Measurements from ENCODE around the gene C1orf167.

Gene C1orf167

GRCh38 chr1:11761988-11762406 lies at the start of gene C1orf167:
Gene C1orf167 (plus strand): TSS chr1:11762193. CDS start chr1:11764401, 2,208 bp downstream.
- TF ChIP-seq JUND (IDR thresholded peaks at IDR 0.05; ENCODE audit: low read depth) = no peak
- in situ Hi-C loops (cut with HindIII; ENCODE audit: low pct_unique_long_range_greater_than_20kb, low sequenced_read_pairs) = no loop called here
- DNase-seq (ENCODE audit: low read depth in 1 of 2, low spot score in 1 of 2) = peak in 1 of 2 experiments; percentile 68

GRCh38 chr1:11712285-11712684 lies 49.7 kb upstream of the C1orf167 start:
- no peak for TF ChIP-seq JUND (IDR thresholded peaks at IDR 0.05; ENCODE audit: low read depth)
- no peak for DNase-seq (ENCODE audit: low read depth in 1 of 2, low spot score in 1 of 2)
- in situ Hi-C loops (cut with HindIII; ENCODE audit: low pct_unique_long_range_greater_than_20kb, low sequenced_read_pairs) = no loop called here

GRCh38 chr1:11713095-11713494 lies 48.9 kb upstream of the C1orf167 start:
- no peak for TF ChIP-seq JUND (IDR thresholded peaks at IDR 0.05; ENCODE audit: low read depth)
- in situ Hi-C loops (cut with HindIII; ENCODE audit: low pct_unique_long_range_greater_than_20kb, low sequenced_read_pairs) = no loop called here
- DNase-seq (ENCODE audit: low read depth in 1 of 2, low spot score in 1 of 2) = no peak

GRCh38 chr1:11714831-11715575 lies 47.0 kb upstream of the C1orf167 start:
- in situ Hi-C loops (cut with HindIII; ENCODE audit: low pct_unique_long_range_greater_than_20kb, low sequenced_read_pairs) = no loop called here
- TF ChIP-seq JUND (IDR thresholded peaks at IDR 0.05; ENCODE audit: low read depth) = no peak
- no peak for DNase-seq (ENCODE audit: low read depth in 1 of 2, low spot score in 1 of 2)

GRCh38 chr1:11719313-11720032 lies 42.5 kb upstream of the C1orf167 start:
- in situ Hi-C loops (cut with HindIII; ENCODE audit: low pct_unique_long_range_greater_than_20kb, low sequenced_read_pairs) = no loop called here
- peak; percentile 30 to 71 for DNase-seq (ENCODE audit: low read depth in 1 of 2, low spot score in 1 of 2)
- no peak for TF ChIP-seq JUND (IDR thresholded peaks at IDR 0.05; ENCODE audit: low read depth)

- TF ChIP-seq JUND (IDR thresholded peaks at IDR 0.05; ENCODE audit: low read depth) = no peak
- in situ Hi-C loops (cut with HindIII; ENCODE audit: low pct_unique_long_range_greater_than_20kb, low sequenced_read_pairs) = no loop called here
- no peak for DNase-seq (ENCODE audit: low read depth in 1 of 2, low spot score in 1 of 2)
These were observed 42.0 kb upstream of the C1orf167 start for GRCh38 chr1:11720033-11720376.

- in situ Hi-C loops (cut with HindIII; ENCODE audit: low pct_unique_long_range_greater_than_20kb, low sequenced_read_pairs) = no loop called here
- TF ChIP-seq JUND (IDR thresholded peaks at IDR 0.05; ENCODE audit: low read depth) = no peak
- no peak for DNase-seq (ENCODE audit: low read depth in 1 of 2, low spot score in 1 of 2)
These were observed 41.5 kb upstream of the C1orf167 start for GRCh38 chr1:11720525-11720924.

GRCh38 chr1:11721311-11721710 lies 40.7 kb upstream of the C1orf167 start:
- TF ChIP-seq JUND (IDR thresholded peaks at IDR 0.05; ENCODE audit: low read depth) = no peak
- no peak for DNase-seq (ENCODE audit: low read depth in 1 of 2, low spot score in 1 of 2)
- in situ Hi-C loops (cut with HindIII; ENCODE audit: low pct_unique_long_range_greater_than_20kb, low sequenced_read_pairs) = no loop called here

GRCh38 chr1:11722538-11722937 lies 39.5 kb upstream of the C1orf167 start:
- no peak for DNase-seq (ENCODE audit: low read depth in 1 of 2, low spot score in 1 of 2)
- TF ChIP-seq JUND (IDR thresholded peaks at IDR 0.05; ENCODE audit: low read depth) = no peak
- in situ Hi-C loops (cut with HindIII; ENCODE audit: low pct_unique_long_range_greater_than_20kb, low sequenced_read_pairs) = no loop called here

GRCh38 chr1:11725616-11726015 lies 36.4 kb upstream of the C1orf167 start:
- in situ Hi-C loops (cut with HindIII; ENCODE audit: low pct_unique_long_range_greater_than_20kb, low sequenced_read_pairs) = no loop called here
- DNase-seq (ENCODE audit: low read depth in 1 of 2, low spot score in 1 of 2) = no peak
- TF ChIP-seq JUND (IDR thresholded peaks at IDR 0.05; ENCODE audit: low read depth) = no peak

GRCh38 chr1:11727119-11727518 lies 34.9 kb upstream of the C1orf167 start:
- DNase-seq (ENCODE audit: low read depth in 1 of 2, low spot score in 1 of 2) = no peak
- in situ Hi-C loops (cut with HindIII; ENCODE audit: low pct_unique_long_range_greater_than_20kb, low sequenced_read_pairs) = no loop called here
- no peak for TF ChIP-seq JUND (IDR thresholded peaks at IDR 0.05; ENCODE audit: low read depth)

- no peak for DNase-seq (ENCODE audit: low read depth in 1 of 2, low spot score in 1 of 2)
- in situ Hi-C loops (cut with HindIII; ENCODE audit: low pct_unique_long_range_greater_than_20kb, low sequenced_read_pairs) = no loop called here
- no peak for TF ChIP-seq JUND (IDR thresholded peaks at IDR 0.05; ENCODE audit: low read depth)
These were observed 33.7 kb upstream of the C1orf167 start for GRCh38 chr1:11728126-11728806.

GRCh38 chr1:11729155-11729497 lies 32.9 kb upstream of the C1orf167 start:
- no peak for TF ChIP-seq JUND (IDR thresholded peaks at IDR 0.05; ENCODE audit: low read depth)
- in situ Hi-C loops (cut with HindIII; ENCODE audit: low pct_unique_long_range_greater_than_20kb, low sequenced_read_pairs) = no loop called here
- DNase-seq (ENCODE audit: low read depth in 1 of 2, low spot score in 1 of 2) = no peak

All from T47D (cell line).